Stomach (tissue), 9 donors: ENCODE measurements around the gene ATG2B. TPM values are rescaled to one million over a fixed set of nuclear protein-coding genes. Genes with fewer than 3 reads are reported as not detected.

Experiments
- DNase-seq, 2 donors: peaks; one replicate each; pipeline versions ENCODE4 v3.0.0 to v3.0.0-alpha.2; 2013 to 2019
- H3K27ac ChIP-seq, 5 donors: fragments of 200-600 bp in 4 of 5; sonication (generic) in 4 of 5; one replicate each; pipeline ENCODE4 v1.5.1; 2013 to 2019; ENCODE audit warnings: mild to moderate bottlenecking in 1 of 5, moderate library complexity in 1 of 5
- H3K27me3 ChIP-seq, 3 donors: fragments of 200-600 bp; sonication (generic); one replicate each; pipeline ENCODE4 v1.5.1; 2017 to 2019; ENCODE audit warnings: mixed run types in 1 of 3
- H3K36me3 ChIP-seq, 4 donors: fragments of 200-600 bp; sonication (generic); 1 replicate in 3 of 4; 2 replicates in 1 of 4; pipeline ENCODE4 v1.5.1; 2016 to 2019
- H3K4me1 ChIP-seq, 4 donors: fragments of 200-600 bp; sonication (generic); one replicate each; pipeline ENCODE4 v1.5.1; 2016 to 2019
- H3K4me3 ChIP-seq, 4 donors: fragments of 200-600 bp; sonication (generic) in 3 of 4; one replicate each; pipeline ENCODE4 v1.5.1; 2016 to 2019; ENCODE audit warnings: mild to moderate bottlenecking in 1 of 4
- H3K9me3 ChIP-seq, 4 donors: fragments of 200-600 bp; sonication (generic); one replicate each; pipeline ENCODE4 v1.5.1; 2016 to 2019
- CTCF ChIP-seq, 7 experiments: fragments of 450-650 bp in 4 of 7; fragments of 200-600 bp in 3 of 7; sonication (generic) in 3 of 7; IDR thresholded peaks; one replicate each; pipeline ENCODE4 v1.5.1; 2016 to 2019; ENCODE audit warnings: antibody characterized with exemption in 7 of 7, control low read depth in 2 of 7, mild to moderate bottlenecking in 1 of 7
- EP300 ChIP-seq: sonication (generic); formaldehyde crosslinking; IDR thresholded peaks from one replicate; pipeline ENCODE4 v1.6.1; 2017; ENCODE audit warnings: antibody characterized with exemption
- POLR2A ChIP-seq, 4 donors: fragments of 450-650 bp; IDR thresholded peaks; one replicate each; pipeline ENCODE4 v1.6.1; 2016; ENCODE audit warnings: antibody characterized with exemption in 4 of 4, control low read depth in 2 of 4, mild to moderate bottlenecking in 1 of 4, moderate library complexity in 1 of 4
- POLR2AphosphoS5 ChIP-seq, 3 donors: sonication (generic); formaldehyde crosslinking; IDR thresholded peaks; one replicate each; pipeline ENCODE4 v1.6.1; 2016; ENCODE audit warnings: antibody characterized with exemption in 3 of 3
- WGBS, 5 donors: extraction: QIAGEN DNeasy Blood & Tissue Kit in 3 of 5; methylation state at CpG; one replicate each; pipeline versions ENCODE4 v1.1.5 to v1.1.7; 2013 to 2018; 5-methylcytosine and 5-hydroxymethylcytosine counted together
- intact Hi-C: fragments of 100-400 bp; cut with DNase I; formaldehyde crosslinking; loops from one replicate; pipeline ENCODE4 v1.15.1; 2023; ENCODE audit warnings: low total_unique reads
- polyA plus RNA-seq, 3 donors: library from polyadenylated mRNA; stranded (reverse); fragments of 200-250 nt; gene quantifications; one replicate each; pipeline ENCODE4 v1.2.3, GENCODE V29; 2013
- total RNA-seq, 5 donors: library from RNA; depleted of rRNA; stranded (reverse); fragments of >200 nt; gene quantifications; one replicate each; pipeline versions ENCODE4 v1.1.0 to v1.2.3, GENCODE V29; 2014 to 2016
- donor health status: healthy with polysubstance abuse.
- donor health status: Bipolar disorder and iron deficiency.
- donor health status: healthy.

The ATG2B gene
- total and polyA plus RNA-seq, 8 donors, result 1.9 to 59.7 (median 21.9) TPM

GRCh38 chr14:96261772-96262655 is 101.1 kb downstream of the ATG2B start:
- intact Hi-C loops, result no loop called here
- TF ChIP-seq POLR2AphosphoS5 (IDR thresholded peaks at IDR 0.05) (no peak), EP300 (no peak), POLR2A (IDR thresholded peaks at IDR 0.05) (no peak), CTCF (IDR thresholded peaks at IDR 0.05) (no peak)
- Histone ChIP-seq H3K4me1 (peaks cover 0 to 14% (median 5%) of the 10 kb centered on the region in 4 donors), H3K27me3 (peaks cover 0 to 7% (median 0%) of the 10 kb centered on the region in 3 donors), H3K9me3 (no peaks in the 10 kb centered on the region), H3K36me3 (no peaks in the 10 kb centered on the region), H3K4me3 (no peak overlapping the region), H3K27ac (no peak overlapping the region)
- no peak for DNase-seq
- WGBS, 5 donors, result 72 to 83% (median 78%) methylated on average over 11 to 16 of the region's 16 CpGs

GRCh38 chr14:96261053-96261452 is 102.1 kb downstream of the ATG2B start:
- Histone ChIP-seq H3K4me3 (no peak overlapping the region), H3K4me1 (peaks cover 0 to 21% (median 5%) of the 10 kb centered on the region in 4 donors), H3K36me3 (no peaks in the 10 kb centered on the region), H3K27me3 (peaks cover 0 to 7% (median 0%) of the 10 kb centered on the region in 3 donors), H3K9me3 (no peaks in the 10 kb centered on the region), H3K27ac (no peak overlapping the region)
- intact Hi-C loops, result no loop called here
- no peak for TF ChIP-seq CTCF (IDR thresholded peaks at IDR 0.05)
- TF ChIP-seq EP300, result no peak
- TF ChIP-seq POLR2AphosphoS5 (IDR thresholded peaks at IDR 0.05), result no peak
- no peak for TF ChIP-seq POLR2A (IDR thresholded peaks at IDR 0.05)
- no peak for DNase-seq
- 39 to 58% (median 44%) methylated on average over 5 of the region's 5 CpGs for WGBS, 5 donors

GRCh38 chr14:96260341-96260821 is 102.8 kb downstream of the ATG2B start:
- intact Hi-C loops, result no loop called here
- peaks cover 0 to 7% (median 0%) of the 10 kb centered on the region in 3 donors for H3K27me3 ChIP-seq
- 42 to 61% (median 50%) methylated on average over 2 of the region's 2 CpGs for WGBS, 5 donors
- H3K27ac ChIP-seq, result no peak overlapping the region
- DNase-seq, result no peak
- no peaks in the 10 kb centered on the region for H3K36me3 ChIP-seq
- H3K4me1 ChIP-seq, result peaks cover 0 to 26% (median 5%) of the 10 kb centered on the region in 4 donors
- H3K4me3 ChIP-seq, result no peak overlapping the region
- no peaks in the 10 kb centered on the region for H3K9me3 ChIP-seq
- TF ChIP-seq POLR2AphosphoS5 (IDR thresholded peaks at IDR 0.05), result peak in 1 of 3 donors; percentile 7
- TF ChIP-seq CTCF (IDR thresholded peaks at IDR 0.05), result no peak

- H3K27ac ChIP-seq, result peak overlapping the region in 1 of 5 donors; percentile 88
- no peak for TF ChIP-seq POLR2AphosphoS5 (IDR thresholded peaks at IDR 0.05)
These were observed 105.2 kb downstream of the ATG2B start for GRCh38 chr14:96257900-96258299.

More at GRCh38 chr14:96257900-96258299, 105.2 kb downstream of the ATG2B start:
- Histone ChIP-seq H3K27me3 (peaks cover 0 to 9% (median 7%) of the 10 kb centered on the region in 3 donors), H3K4me3 (no peak overlapping the region), H3K9me3 (no peaks in the 10 kb centered on the region), H3K36me3 (no peaks in the 10 kb centered on the region), H3K4me1 (peaks cover 0 to 49% (median 13%) of the 10 kb centered on the region in 4 donors)
- intact Hi-C loops, result no loop called here
- DNase-seq, result no peak
